Fibroblast of skin of abdomen (primary cell): ENCODE data around the gene XIRP2. TPM values are rescaled to one million over a fixed set of nuclear protein-coding genes. Genes with fewer than 3 reads are reported as not detected.

Source experiments
- DNase-seq: peaks from one replicate; pipeline ENCODE4 v3.0.0-alpha.2; 2013
- polyA plus RNA-seq, 2 experiments: library from polyadenylated mRNA; unstranded; fragments of 120-200 nt; gene quantifications; one replicate each; pipeline ENCODE4 v1.2.1, GENCODE V29; 2013; ENCODE audit not compliant: insufficient read length in 2 of 2

The XIRP2 gene, protein sequence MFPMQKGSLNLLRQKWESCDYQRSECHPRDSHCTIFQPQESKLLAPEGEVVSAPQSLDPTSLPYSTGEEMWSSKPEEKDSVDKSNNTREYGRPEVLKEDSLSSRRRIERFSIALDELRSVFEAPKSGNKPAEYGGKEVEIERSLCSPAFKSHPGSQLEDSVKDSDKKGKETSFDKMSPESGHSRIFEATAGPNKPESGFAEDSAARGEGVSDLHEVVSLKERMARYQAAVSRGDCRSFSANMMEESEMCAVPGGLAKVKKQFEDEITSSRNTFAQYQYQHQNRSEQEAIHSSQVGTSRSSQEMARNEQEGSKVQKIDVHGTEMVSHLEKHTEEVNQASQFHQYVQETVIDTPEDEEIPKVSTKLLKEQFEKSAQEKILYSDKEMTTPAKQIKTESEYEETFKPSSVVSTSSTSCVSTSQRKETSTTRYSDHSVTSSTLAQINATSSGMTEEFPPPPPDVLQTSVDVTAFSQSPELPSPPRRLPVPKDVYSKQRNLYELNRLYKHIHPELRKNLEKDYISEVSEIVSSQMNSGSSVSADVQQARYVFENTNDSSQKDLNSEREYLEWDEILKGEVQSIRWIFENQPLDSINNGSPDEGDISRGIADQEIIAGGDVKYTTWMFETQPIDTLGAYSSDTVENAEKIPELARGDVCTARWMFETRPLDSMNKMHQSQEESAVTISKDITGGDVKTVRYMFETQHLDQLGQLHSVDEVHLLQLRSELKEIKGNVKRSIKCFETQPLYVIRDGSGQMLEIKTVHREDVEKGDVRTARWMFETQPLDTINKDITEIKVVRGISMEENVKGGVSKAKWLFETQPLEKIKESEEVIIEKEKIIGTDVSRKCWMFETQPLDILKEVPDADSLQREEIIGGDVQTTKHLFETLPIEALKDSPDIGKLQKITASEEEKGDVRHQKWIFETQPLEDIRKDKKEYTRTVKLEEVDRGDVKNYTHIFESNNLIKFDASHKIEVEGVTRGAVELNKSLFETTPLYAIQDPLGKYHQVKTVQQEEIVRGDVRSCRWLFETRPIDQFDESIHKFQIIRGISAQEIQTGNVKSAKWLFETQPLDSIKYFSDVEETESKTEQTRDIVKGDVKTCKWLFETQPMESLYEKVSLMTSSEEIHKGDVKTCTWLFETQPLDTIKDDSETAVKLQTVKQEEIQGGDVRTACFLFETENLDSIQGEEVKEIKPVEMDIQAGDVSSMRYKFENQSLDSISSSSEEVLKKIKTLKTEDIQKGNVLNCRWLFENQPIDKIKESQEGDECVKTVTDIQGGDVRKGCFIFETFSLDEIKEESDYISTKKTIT (N-terminal part only)
- polyA plus RNA-seq (2013, experiment 1 of 2; ENCODE audit: insufficient read length) = 0.26 TPM
- 0.24 TPM for polyA plus RNA-seq (2013, experiment 2 of 2; ENCODE audit: insufficient read length)

DNA sequence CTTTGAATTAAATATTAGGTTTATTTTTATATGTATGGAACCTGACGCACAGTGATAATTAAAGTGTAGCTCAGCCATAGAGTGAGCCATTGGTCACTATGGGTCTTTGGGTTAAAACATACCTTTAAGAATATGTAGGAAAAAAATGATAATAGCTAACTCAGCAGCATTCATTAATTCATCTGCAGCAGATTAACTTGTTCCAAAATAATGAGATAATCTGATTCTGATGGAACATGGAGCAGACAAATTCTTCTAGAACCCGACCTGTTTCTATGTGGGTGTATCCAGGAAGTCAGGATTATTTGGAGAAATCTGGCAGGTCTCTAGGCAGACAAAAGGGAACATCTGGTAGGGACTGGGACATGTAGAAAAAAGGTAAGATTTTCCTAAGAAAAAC lies at the start of gene XIRP2:
XIRP2 (plus strand) TSS at position 301 of the 400 bp plus-strand sequence. CDS start 15,003 bp downstream, outside the sequence.
- no peak for DNase-seq

DNA sequence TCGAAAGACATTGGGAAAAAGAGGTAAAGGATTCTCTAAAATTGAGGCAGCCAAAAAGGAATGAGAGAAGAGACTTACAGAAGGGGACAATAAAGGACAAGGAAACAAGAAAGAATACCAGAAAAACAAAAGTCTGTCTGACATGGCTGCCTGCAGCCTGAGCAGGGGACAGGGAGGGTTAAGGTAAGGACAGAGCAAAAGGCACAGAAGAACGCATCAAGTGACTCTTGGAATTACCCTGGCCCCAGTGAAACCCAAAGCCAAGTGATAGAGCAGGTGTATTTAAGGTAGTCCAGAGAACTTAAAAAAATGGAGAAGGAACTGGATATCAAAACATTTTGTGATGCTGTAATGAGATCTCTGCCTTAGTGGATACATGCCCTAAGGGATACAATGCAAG lies 47.1 kb upstream of the XIRP2 start:
- DNase-seq = no peak

DNA sequence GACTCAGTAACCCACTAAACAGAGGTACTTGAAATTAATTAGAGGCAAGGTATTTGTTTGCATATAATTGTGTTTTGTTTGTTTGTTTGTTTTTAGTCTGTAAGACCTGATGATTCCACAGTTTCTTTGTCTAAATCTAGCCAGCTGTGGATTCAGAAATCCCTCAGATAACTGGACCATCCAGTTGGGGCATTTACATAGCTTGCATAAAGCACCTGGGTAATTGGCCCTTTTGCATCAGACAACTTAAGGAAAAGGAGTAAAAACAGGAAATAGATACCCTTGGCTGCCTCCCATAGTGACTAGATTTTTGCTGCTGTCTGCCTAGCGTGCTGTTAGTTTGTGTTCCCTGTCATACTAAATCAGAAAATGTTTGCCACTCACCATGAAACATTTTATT lies 46.6 kb upstream of the XIRP2 start:
- DNase-seq = no peak

DNA sequence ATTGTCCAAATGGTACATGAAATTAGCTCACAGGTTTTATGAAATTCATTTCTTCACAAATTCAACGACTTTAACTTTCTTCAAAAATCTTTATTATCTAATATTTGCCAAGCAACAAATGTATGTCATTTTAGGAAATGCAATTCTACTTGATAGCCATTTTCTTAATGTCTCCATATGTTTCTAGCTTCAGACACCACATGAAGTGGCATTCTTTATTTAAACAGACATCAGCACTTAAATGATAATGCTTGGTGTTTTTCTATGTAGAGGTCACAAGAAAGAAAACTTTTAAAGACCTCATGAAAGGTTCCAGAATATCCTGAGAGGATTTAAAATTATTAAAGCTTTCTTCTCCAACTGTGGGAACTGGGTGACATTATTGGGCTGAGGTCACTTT lies 44.2 kb upstream of the XIRP2 start:
- DNase-seq = no peak

DNA sequence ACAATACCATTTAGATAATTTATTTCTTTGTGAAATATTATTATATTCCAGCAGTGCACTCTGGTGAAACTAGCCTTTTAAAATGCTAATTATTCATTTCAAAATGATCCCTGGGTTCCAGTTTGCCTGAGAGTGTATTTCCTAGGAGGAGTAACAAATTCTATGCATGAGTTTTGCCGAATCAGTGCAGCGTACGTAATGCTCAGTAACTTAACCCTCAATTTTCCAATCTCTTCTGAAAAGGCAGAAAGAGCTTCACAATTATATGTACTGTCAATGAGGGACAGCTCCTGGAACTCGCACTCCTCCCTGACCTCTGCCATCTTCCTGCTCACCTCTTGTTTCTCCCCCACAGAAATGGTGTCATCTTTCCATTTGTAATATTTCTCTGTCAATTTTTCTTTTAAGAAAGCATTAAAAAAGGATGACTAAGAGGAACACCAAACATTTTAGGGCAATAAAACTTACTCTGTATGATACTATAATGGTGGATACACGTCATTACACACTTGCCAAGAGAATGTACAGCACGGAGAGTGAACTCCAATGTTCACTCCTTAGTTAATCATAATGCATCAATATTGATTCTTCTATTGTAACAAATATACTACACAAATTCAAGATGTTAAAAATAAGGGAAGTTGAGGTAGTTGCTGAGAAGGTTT lies 25.7 kb upstream of the XIRP2 start:
- no peak for DNase-seq

DNA sequence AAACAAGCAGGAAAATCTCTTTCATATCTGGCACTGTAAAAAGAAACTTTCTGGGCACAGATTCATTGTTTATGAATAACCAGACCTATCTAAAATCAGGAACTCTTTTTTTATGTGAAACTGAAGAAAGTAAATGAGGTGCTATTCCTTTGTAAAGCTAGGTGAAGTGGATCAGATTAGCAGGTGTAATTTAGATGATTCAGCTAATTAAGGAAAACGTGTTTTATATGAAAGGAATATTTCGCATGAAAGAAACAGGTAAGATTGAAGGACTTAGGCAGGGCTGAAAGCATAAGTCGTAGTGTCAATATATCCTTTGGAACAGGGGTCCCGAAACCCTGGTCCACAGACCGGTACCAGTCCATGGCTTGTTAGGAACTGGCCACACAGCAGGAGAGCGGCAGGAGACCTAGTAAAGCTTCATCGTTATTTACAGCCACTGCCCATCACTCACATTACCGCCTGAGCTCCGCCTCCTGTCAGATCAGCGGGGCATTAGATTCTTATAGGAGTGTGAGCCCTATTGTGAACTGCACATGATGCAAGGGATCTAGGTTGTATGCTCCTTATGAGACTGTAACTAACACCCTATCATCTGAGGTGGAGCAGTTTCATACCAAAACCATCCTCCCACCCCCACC lies 20.3 kb upstream of the XIRP2 start:
- DNase-seq = no peak

DNA sequence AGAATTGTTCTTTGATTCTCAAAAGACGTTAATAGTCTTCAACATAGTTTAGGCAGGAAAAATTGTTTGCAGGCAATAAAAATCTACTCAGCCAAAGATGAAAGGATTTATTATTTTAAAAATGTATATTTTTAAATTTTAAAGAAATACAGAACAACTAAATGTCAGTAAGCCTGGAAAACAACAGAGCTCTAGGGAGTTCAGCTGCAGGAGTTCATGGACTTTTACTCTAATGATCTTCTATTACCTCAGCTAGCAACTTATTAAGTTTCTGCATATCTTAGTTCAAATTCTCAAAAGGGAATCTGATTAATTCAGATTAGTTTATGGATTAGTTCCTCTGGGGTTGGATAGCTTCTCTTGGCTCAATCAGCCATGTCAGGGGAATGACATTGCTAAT lies 17.9 kb upstream of the XIRP2 start:
- no peak for DNase-seq

DNA sequence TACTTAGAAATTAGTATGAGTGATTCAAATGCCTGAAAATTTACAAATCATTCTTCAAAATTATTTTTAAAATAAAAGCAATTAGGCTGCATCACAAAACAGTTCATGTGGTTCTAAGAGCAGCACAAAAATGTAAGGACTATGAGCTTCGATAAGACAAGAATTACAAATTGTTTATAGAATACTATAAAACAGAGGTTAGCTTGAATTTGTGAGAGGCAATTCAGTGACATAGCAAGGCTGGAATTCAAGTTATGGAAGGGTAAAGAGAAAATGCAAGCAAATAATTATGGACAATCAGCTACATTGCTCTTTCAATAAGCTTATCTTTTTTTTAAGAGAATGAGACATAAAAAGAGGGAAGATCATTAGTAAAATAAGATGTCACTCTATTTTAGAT lies 7.1 kb upstream of the XIRP2 start:
- DNase-seq = no peak

DNA sequence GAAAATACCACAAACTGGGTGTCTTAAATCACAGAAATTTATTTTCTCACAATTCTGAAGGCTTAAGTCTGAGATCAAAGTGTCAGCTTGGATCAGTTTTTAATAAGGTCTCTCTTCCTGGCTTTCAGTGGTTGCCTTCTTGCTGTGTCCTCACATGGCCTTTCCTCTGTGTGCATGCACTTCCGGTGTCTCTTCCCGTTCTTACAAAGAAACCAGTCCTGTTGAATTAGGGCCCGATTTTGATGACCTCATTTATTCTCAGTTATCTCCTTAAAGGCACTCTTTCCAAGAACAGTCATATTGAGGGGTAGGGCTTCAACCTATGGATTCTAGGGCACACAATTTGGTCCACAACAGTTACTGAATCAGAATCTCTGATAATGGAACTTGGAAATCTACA lies 5.4 kb upstream of the XIRP2 start:
- no peak for DNase-seq

DNA sequence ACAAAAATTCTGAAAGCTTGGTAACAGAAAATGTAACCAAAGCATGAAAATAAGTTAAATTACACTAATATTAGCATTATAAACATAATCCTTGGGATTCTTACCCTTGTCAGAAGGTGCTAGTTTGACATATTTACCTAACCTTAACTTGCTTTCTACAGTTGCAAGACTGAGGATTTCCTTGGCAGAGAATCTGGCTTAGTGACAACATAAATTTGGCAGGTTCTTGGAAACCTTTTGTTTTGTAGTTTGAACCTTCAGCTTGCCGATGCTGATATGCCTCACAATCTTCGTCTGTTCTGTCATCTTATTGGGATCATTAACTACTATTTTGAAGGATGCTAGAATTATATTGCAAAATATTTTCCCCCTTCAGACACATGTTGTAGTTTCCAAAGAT lies 3.4 kb downstream of the XIRP2 start:
- DNase-seq = no peak

DNA sequence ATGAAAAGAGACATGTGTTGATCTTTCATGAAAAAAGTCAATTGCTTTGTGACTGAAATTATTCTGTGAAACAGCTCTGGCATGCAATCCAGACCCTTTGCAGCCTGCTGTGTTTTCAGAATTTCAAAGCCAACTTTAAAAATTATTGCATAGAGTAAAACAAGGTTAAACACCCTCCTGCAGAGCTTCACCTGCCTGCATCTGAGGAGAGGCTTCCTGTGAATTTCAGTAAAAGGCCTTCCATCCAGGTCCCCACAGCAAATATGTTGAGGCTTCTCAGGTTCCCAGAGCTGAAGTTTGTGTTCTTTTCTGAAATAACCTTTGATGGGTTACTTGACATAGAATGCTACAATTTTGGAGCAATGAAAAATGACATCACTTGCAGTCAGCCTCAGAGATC lies 4.1 kb downstream of the XIRP2 start:
- no peak for DNase-seq

DNA sequence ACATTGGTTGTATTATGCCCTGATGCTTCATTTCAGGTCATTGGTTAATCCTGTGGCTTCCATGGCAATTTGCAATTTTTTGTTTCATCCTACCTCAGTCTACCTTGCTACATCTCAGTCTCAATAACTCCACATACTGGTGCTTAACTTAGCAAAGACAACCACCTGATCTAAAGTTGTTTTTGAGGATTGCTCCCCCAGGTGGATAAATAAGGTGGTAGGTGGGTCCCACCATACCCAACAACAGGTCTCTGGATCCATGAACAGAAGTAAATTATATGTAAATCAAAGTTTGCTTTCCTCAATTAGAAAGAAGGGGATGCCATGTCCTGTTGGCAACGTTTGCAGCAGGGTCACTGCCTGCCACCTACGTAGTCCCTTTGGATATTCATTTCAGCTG lies 7.0 kb downstream of the XIRP2 start:
- DNase-seq = no peak

DNA sequence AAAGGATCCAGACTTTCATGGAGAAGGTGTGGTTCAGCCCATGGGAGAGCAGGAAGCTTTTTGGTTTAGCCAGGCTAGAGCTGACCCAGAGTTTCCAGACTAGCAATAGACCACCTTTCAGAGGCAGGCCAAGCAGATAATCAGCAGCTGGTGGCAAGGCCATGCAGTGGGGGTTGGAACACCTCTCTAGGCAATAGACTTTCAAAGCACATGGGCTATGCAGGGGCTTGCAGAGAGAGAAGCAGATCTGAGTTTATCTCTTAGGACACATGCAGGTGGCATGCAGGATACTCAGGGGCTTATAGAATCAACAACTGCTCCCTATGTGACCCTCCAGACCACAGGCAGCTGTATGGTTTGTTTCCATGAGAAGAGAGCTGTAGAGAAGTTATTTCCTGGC lies 9.4 kb downstream of the XIRP2 start:
- no peak for DNase-seq

DNA sequence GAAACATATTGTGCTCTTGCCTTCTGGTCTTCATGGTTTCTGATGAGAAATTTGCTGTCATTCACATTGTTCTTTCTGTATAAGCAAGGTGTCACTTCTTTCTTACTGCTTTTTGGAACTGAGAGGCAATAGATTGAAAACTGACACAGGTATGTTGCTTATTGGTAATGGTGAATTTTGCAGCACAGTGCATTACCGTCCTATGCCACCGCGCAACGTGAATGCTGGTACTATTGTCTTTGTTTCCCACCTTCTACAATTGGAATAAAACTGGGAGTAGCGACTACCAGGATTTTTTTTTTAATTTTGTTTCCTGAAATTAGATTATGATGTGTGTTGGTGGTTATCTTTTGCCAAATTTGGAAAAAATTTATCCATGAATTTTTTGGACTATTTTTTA lies 11.4 kb downstream of the XIRP2 start:
- no peak for DNase-seq

DNA sequence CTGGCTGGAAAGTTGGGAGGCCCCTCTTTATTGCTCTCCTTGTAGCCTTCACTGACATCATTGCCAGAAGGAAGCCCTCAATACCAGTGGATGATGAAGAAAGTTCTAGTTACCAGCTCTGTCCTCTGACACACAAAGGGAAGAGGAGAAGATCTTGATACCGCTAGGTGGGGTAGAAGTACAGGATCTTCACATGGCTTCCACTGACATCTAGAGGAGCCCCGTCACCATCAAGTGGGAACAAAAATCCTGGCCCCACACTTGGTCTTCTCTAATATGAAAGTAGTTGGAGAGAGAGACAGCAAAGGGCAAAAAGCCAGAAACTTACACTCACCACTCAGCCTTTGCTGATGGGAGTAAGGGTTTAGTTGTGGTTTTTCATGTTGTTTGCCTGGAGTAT lies 12.4 kb downstream of the XIRP2 start:
- no peak for DNase-seq

DNA sequence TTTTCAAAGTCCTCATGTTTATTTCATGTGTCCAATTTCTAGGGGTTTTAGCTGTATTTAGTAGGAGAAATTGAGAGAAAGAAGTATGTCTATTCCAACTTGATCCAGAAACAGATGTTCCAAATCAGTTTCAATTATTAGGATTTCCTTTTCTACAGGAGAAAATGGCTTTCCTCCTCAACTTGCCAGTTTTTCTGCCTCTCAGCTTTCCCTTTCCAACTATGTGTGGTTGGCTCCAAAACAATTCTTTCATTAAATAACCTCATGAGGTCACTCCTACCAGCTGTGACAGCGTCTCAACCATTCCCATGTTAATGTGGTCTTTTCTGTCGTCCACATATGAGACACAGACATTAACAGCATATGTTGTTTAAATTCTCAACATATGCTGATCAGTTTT lies 13.1 kb downstream of the XIRP2 start:
- no peak for DNase-seq

DNA sequence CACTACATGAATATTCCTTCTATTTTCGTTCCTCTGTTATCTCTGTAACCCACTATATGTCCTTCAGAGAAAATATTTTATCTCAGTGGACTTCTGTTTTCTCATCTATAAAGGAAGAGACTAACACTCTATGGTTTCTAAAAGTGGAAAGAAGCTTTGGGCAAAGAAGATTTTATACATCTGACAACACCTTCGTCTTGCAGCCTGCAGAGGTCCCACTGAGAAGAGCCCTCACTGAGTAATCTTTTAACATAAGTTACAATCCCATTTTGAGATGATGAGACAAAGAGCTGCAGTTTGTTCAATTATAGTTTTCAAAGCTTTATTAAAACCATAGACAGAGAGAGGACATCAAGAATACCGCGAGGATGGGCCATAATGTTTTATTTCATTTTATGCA lies 28.7 kb downstream of the XIRP2 start:
- no peak for DNase-seq

DNA sequence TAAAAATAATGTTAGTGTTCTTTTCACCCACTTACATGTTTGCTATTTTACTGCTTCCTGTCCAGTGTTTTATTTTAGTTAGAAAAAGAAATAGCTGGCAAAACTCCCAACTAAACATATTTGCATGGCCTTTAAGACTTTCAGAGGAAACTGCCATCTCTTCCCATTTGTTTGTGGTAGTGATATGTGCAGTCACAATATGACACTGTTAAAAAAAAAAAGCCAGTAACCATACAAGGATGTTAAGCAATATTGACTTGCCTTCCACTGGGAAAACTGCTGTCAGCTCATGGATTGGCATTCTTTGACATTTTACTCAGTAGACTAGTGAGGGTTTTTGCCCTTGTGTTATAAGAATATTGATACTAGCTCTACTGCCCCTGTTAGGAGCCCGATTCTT lies 29.1 kb downstream of the XIRP2 start:
- no peak for DNase-seq

DNA sequence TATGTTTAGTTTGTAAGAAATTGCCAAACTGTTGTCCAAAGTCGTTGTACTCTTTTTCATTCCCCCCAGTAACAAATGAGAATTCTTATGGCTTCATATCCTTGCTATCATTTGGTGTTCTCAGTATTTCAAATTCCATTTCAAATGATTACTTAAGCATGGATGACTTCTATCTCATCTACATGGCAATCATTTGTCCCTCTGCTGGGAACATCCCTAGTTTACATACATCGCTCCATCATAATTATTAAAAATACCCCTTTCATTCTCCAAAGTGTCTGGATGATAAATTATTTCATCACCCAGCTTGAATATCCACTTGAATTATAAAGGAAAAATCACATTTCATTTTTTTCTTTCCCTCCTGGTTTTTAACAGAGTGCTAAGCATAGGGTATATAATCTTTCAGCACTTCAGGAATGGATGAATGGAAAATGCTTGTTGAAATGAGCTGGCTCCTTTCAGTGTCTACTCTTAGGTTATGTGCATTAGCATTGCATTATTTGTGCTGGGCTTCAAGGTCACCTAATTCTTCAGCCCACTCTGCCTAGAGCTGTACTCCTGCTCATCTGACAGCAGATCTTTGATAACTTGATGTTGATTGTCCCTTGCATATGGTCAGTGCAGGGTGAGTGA lies 33.1 kb downstream of the XIRP2 start:
- no peak for DNase-seq

DNA sequence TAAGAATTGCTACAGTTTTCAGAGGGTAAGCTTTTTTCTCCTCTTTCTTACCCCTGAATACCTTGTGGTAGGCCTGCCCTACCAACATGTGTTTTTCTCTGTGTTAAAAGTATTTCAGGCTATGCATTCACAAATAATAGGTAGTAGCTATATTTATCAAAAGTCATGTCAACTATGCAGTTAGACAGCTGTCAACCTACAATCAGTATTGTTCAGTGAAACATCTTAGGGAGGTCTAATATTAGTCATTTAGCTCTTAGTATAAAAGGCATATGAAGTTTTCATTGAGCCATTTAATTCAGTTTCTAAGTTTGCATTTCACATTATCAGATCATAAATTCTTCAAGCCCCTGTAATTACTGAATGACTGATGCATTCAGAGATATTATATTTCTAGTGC lies 36.7 kb downstream of the XIRP2 start:
- DNase-seq = no peak

DNA sequence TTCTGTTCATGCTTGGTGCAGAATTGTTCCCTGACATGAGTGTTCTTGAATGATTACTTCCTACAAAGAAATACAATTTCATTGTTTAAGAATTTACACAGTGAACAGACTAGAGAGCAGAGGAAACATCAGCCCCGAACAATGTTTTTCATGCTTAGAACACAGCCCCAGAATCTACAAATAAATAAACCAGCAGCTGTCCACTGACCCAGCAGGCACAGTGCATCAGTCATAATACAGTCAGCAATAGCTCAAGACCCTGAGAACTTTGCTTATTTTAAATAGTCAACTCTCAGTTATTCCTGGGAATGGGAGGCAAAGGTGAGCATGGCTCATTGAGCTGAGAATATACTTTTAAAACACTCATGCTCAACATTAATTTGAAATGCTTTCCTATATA lies 38.4 kb downstream of the XIRP2 start:
- no peak for DNase-seq
